LNCAP (cell line): ENCODE data around the gene PRM1.

Experiments used
- TF ChIP-seq, protein P1 (sequence below): fragments of 450-650 bp; IDR thresholded peaks from 2 replicates; pipeline ENCODE4 v1.5.1; 2017; ENCODE audit warnings: mild to moderate bottlenecking

The PRM1 gene

GRCh38 chr16:11319529-11320146 lies 38.5 kb upstream of the PRM1 start:
- TF ChIP-seq, protein P1, sequence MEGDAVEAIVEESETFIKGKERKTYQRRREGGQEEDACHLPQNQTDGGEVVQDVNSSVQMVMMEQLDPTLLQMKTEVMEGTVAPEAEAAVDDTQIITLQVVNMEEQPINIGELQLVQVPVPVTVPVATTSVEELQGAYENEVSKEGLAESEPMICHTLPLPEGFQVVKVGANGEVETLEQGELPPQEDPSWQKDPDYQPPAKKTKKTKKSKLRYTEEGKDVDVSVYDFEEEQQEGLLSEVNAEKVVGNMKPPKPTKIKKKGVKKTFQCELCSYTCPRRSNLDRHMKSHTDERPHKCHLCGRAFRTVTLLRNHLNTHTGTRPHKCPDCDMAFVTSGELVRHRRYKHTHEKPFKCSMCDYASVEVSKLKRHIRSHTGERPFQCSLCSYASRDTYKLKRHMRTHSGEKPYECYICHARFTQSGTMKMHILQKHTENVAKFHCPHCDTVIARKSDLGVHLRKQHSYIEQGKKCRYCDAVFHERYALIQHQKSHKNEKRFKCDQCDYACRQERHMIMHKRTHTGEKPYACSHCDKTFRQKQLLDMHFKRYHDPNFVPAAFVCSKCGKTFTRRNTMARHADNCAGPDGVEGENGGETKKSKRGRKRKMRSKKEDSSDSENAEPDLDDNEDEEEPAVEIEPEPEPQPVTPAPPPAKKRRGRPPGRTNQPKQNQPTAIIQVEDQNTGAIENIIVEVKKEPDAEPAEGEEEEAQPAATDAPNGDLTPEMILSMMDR = no peak

- TF ChIP-seq, protein P1 = no peak
These were observed 37.7 kb upstream of the PRM1 start for GRCh38 chr16:11318817-11319216.

DNA sequence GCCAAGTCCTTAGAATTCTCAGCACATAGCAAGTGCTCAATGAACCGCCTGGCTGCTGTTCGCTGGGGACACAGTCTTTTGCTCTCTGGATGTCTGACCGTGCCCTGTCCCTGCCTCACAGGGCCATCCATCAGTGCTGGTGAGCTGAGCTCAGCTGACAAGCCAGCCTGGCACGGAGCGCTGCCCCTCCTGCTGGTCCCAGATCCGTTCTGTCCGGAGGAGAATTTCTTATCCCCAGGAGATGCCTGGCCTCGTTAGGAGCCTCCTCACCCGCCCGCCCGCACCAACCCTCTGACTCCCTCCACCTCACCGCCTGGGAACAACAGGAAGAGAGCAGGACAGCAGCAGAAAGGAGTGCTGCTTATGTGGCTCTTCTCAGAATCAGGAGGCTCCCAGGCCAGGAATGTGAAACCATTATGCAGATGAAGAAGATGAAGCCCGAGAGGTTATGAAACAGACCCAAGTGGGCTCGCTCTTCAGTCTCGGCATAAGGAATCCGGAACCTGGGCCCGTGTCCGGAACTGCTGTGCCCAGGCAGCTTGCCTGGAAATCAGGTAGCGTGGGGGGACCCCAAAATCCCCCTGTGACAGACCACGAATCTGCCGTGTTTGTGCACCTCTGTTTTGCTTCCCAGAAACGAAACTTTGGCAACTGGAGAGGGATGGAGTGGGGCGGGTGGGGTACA lies 35.3 kb upstream of the PRM1 start:
- TF ChIP-seq, protein P1 = no peak

DNA sequence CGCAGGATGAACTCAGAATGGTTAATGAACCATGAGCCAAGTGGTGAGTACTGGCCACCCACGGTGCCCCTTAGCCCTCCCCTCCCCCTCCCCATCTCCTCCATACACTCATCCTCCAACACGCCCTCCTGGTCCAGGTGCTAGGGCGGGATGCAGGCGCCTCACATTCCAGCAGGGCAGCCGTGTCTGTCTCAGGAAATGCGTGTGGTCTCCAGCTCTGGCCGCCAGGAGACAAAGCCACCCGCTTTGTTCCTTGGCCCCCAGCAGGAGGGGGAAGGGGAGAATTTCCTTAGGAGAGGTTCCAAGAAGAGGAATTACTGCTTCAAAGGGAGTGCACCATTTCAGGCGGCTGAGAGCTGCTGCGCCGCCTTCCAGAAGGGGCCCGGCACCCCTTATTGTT lies 34.4 kb upstream of the PRM1 start:
- TF ChIP-seq, protein P1 = no peak

DNA sequence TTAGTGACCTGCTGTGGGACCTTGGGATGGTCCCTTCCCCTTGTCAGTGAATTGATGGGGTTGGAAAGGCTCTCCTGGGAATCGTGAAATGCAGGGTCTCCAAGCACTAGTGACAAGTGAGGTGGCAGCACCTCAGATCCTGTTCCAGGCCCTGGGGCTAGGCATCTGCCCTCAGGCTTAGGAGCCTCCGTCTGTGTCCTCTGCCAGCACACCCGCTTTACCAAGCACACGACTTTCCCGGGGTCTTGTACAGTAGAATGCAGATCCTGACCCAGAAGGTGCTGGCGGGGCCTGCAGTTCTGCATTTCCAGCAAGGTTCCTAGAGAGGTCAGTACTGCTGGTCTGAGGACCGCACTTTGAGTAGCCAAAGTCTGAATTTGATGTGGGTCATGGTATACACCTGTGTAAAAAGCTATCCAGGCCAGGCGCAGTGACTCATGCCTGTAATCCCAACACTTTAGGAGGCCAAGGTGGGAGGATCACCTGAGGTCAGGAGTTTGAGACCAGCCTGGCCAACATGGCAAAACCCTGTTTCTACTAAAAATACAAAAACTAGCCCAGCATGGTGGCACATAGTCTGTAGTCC lies 33.3 kb upstream of the PRM1 start:
- TF ChIP-seq, protein P1 = no peak

GRCh38 chr16:11313493-11314308 lies 32.6 kb upstream of the PRM1 start:
- TF ChIP-seq, protein P1 = no peak

- TF ChIP-seq, protein P1 = no peak
These were observed 31.8 kb upstream of the PRM1 start for GRCh38 chr16:11312718-11313492.
